Measurements from ENCODE around the gene MPV17L. TPM values are rescaled to one million over a fixed set of nuclear protein-coding genes. Genes with fewer than 3 reads are reported as not detected.
A peak's percentile ranks its signal among the peaks of the same experiment; 100 is the strongest.
"Not testable (repeated sequence)": the region's sequence is repeated elsewhere in the genome, so short reads cannot be mapped to it uniquely, and the experiment has no call there.

MPV17L gene
- total RNA-seq: 10 to 100 TPM in 2 of 4 donors, 1 to 10 TPM in 2; 7.9 to 13.7 (median 11.3) TPM

- 2 to 51% methylated on average over 4 to 10 of the region's 79 CpGs for WGBS, 2 donors (ENCODE audit: low coverage in 1 of 2)
- peak in 1 of 4 experiments; percentile 33 for TF ChIP-seq CTCF (IDR thresholded peaks at IDR 0.05)
- not testable (repeated sequence) for H3K36me3 ChIP-seq, H3K27me3 ChIP-seq, H3K9me3 ChIP-seq
- Histone ChIP-seq H3K4me1 (peaks cover 0 to 20% (median 0%) of the 10 kb centered on the region in 3 donors), H3K27ac (peak within 1 kb of the TSS in 3 of 4 donors; percentile 72 to 81 (median 77)), H3K4me3 (peak within 1 kb of the TSS; percentile 26 to 74)
- peak; percentile 90 for ATAC-seq
Measured at GRCh38 chr16:15395631-15396508, at the start of gene MPV17L. Gene MPV17L (plus strand): TSS chr16:15395754. CDS start chr16:15395898, 144 bp downstream.

GRCh38 chr16:15348721-15349120 is 46.8 kb upstream of the MPV17L start:
- not testable (repeated sequence) for H3K4me3 ChIP-seq, H3K9me3 ChIP-seq, H3K36me3 ChIP-seq, H3K27ac ChIP-seq, ATAC-seq, H3K27me3 ChIP-seq, H3K4me1 ChIP-seq
- WGBS, 2 donors (ENCODE audit: low coverage in 1 of 2): no CpG with 5 or more reads among the region's 7 CpGs

GRCh38 chr16:15351251-15351650 is 44.3 kb upstream of the MPV17L start:
- H3K4me1 ChIP-seq, H3K4me3 ChIP-seq, H3K36me3 ChIP-seq, H3K27me3 ChIP-seq, H3K9me3 ChIP-seq, ATAC-seq: not testable (repeated sequence)
- peak overlapping the region in 1 of 4 donors; percentile 64 for H3K27ac ChIP-seq
- WGBS, 2 donors (ENCODE audit: low coverage in 1 of 2): no CpG with 5 or more reads among the region's 11 CpGs

- ATAC-seq, H3K4me1 ChIP-seq, H3K9me3 ChIP-seq, H3K27ac ChIP-seq, H3K27me3 ChIP-seq, H3K36me3 ChIP-seq, H3K4me3 ChIP-seq: not testable (repeated sequence)
- no CpG with 5 or more reads among the region's 5 CpGs for WGBS, 2 donors (ENCODE audit: low coverage in 1 of 2)
Measured at GRCh38 chr16:15351745-15352144, 43.8 kb upstream of the MPV17L start.

GRCh38 chr16:15352852-15353251 is 42.7 kb upstream of the MPV17L start:
- H3K36me3 ChIP-seq, ATAC-seq: not testable (repeated sequence)
- WGBS, 2 donors (ENCODE audit: low coverage in 1 of 2): no CpG with 5 or more reads among the region's 3 CpGs

GRCh38 chr16:15354846-15355245 is 40.7 kb upstream of the MPV17L start:
- not testable (repeated sequence) for H3K27me3 ChIP-seq, ATAC-seq, H3K36me3 ChIP-seq, H3K4me1 ChIP-seq, H3K9me3 ChIP-seq, H3K4me3 ChIP-seq, H3K27ac ChIP-seq
- no CpG with 5 or more reads among the region's 2 CpGs for WGBS, 2 donors (ENCODE audit: low coverage in 1 of 2)

More at GRCh38 chr16:15352852-15353251, 42.7 kb upstream of the MPV17L start:
- not testable (repeated sequence) for H3K27ac ChIP-seq, H3K9me3 ChIP-seq, H3K4me1 ChIP-seq, H3K4me3 ChIP-seq, H3K27me3 ChIP-seq

- not testable (repeated sequence) for H3K36me3 ChIP-seq
Measured at GRCh38 chr16:15357495-15357894, 38.1 kb upstream of the MPV17L start.

GRCh38 chr16:15378194-15378593 is 17.4 kb upstream of the MPV17L start, which contains the start of gene NPIPA5:
Gene NPIPA5 (minus strand): TSS chr16:15378294. CDS start chr16:15378294, 0 bp downstream.
- not testable (repeated sequence) for H3K9me3 ChIP-seq, H3K4me3 ChIP-seq, ATAC-seq, H3K27ac ChIP-seq, H3K27me3 ChIP-seq, H3K36me3 ChIP-seq, H3K4me1 ChIP-seq
- WGBS, 2 donors (ENCODE audit: low coverage in 1 of 2): no CpG with 5 or more reads among the region's 4 CpGs

More at GRCh38 chr16:15357495-15357894, 38.1 kb upstream of the MPV17L start:
- H3K27me3 ChIP-seq, H3K9me3 ChIP-seq, H3K27ac ChIP-seq, H3K4me3 ChIP-seq, H3K4me1 ChIP-seq, ATAC-seq: not testable (repeated sequence)
- 76% methylated on average over 3 of the region's 7 CpGs; no CpG with 5 or more reads in 1 of the 2 donors for WGBS, 2 donors (ENCODE audit: low coverage in 1 of 2)

- not testable (repeated sequence) for ATAC-seq
Measured at GRCh38 chr16:15382810-15383209, 12.7 kb upstream of the MPV17L start.

GRCh38 chr16:15388060-15388459 is 7.5 kb upstream of the MPV17L start:
- ATAC-seq, H3K27me3 ChIP-seq: not testable (repeated sequence)

More at GRCh38 chr16:15382810-15383209, 12.7 kb upstream of the MPV17L start:
- H3K36me3 ChIP-seq, H3K4me3 ChIP-seq, H3K27me3 ChIP-seq, H3K27ac ChIP-seq, H3K9me3 ChIP-seq, H3K4me1 ChIP-seq: not testable (repeated sequence)
- 67 to 100% methylated on average over 1 of the region's 3 CpGs for WGBS, 2 donors (ENCODE audit: low coverage in 1 of 2)

GRCh38 chr16:15389916-15390315 is 5.6 kb upstream of the MPV17L start:
- 73 to 78% methylated on average over 5 of the region's 5 CpGs for WGBS, 2 donors (ENCODE audit: low coverage in 1 of 2)

More at GRCh38 chr16:15388060-15388459, 7.5 kb upstream of the MPV17L start:
- 74 to 76% methylated on average over 4 to 5 of the region's 6 CpGs for WGBS, 2 donors (ENCODE audit: low coverage in 1 of 2)
- not testable (repeated sequence) for H3K36me3 ChIP-seq, H3K4me1 ChIP-seq, H3K4me3 ChIP-seq, H3K27ac ChIP-seq, H3K9me3 ChIP-seq

GRCh38 chr16:15393025-15393424 is 2.5 kb upstream of the MPV17L start:
- not testable (repeated sequence) for ATAC-seq, H3K4me3 ChIP-seq, H3K9me3 ChIP-seq, H3K27me3 ChIP-seq, H3K36me3 ChIP-seq, H3K27ac ChIP-seq
- 91 to 100% methylated on average over 3 to 4 of the region's 8 CpGs for whole genome bisulfite sequencing, 2 donors (ENCODE audit: low coverage in 1 of 2)
- H3K4me1 ChIP-seq: peaks cover 0 to 20% (median 0%) of the 10 kb centered on the region in 3 donors

More at GRCh38 chr16:15389916-15390315, 5.6 kb upstream of the MPV17L start:
- not testable (repeated sequence) for H3K4me1 ChIP-seq, H3K36me3 ChIP-seq, H3K4me3 ChIP-seq, H3K27ac ChIP-seq, H3K27me3 ChIP-seq, ATAC-seq, H3K9me3 ChIP-seq
